ENCODE results near the gene CLSTN1. TPM values are rescaled to one million over a fixed set of nuclear protein-coding genes. Genes with fewer than 3 reads are reported as not detected.

Gene CLSTN1
- total and polyA plus RNA-seq, 2 of the 13 experiments (the other 11 are each of a cell fraction or from before 2014, with no cell fraction given) = 19.7 to 29.8 TPM

- TF ChIP-seq ZNF776 (CRISPR knock-in tag; IDR thresholded peaks at IDR 0.05) (no peak), RBM22 (optimal IDR thresholded peaks at IDR 0.05; ENCODE audit: low read length) (no peak), KDM5A (IDR thresholded peaks at IDR 0.05; ENCODE audit: borderline replicate concordance, low read length) (no peak), SMAD3 (CRISPR knock-in tag; IDR thresholded peaks at IDR 0.05) (no peak), RBFOX2 (IDR thresholded peaks at IDR 0.05; ENCODE audit: low read depth, low read length) (peak; percentile 40; the same call in 1 of the 2 replicates), BCLAF1 (IDR thresholded peaks at IDR 0.05) (no peak), HIVEP1 (CRISPR knock-in tag; IDR thresholded peaks at IDR 0.05) (no peak; the same call in 1 of the 2 replicates), CBX5 (CRISPR knock-in tag; IDR thresholded peaks at IDR 0.05; ENCODE audit: borderline replicate concordance) (no peak), ZBTB33 (CRISPR knock-in tag; IDR thresholded peaks at IDR 0.05) (peak; percentile 30; the same call in 1 of the 2 replicates), ZNF350 (CRISPR knock-in tag; IDR thresholded peaks at IDR 0.05; ENCODE audit: borderline replicate concordance, low read depth) (0 out of 2 replicates have a peak, but pooled peaks have one; percentile 18), SIX1 (CRISPR knock-in tag; IDR thresholded peaks at IDR 0.05; ENCODE audit: borderline replicate concordance) (no peak)
- TF ChIP-seq, protein P1, sequence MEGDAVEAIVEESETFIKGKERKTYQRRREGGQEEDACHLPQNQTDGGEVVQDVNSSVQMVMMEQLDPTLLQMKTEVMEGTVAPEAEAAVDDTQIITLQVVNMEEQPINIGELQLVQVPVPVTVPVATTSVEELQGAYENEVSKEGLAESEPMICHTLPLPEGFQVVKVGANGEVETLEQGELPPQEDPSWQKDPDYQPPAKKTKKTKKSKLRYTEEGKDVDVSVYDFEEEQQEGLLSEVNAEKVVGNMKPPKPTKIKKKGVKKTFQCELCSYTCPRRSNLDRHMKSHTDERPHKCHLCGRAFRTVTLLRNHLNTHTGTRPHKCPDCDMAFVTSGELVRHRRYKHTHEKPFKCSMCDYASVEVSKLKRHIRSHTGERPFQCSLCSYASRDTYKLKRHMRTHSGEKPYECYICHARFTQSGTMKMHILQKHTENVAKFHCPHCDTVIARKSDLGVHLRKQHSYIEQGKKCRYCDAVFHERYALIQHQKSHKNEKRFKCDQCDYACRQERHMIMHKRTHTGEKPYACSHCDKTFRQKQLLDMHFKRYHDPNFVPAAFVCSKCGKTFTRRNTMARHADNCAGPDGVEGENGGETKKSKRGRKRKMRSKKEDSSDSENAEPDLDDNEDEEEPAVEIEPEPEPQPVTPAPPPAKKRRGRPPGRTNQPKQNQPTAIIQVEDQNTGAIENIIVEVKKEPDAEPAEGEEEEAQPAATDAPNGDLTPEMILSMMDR (CRISPR knock-in tag; IDR thresholded peaks at IDR 0.05) = peak; percentile 64
- TF ChIP-seq, protein P2, sequence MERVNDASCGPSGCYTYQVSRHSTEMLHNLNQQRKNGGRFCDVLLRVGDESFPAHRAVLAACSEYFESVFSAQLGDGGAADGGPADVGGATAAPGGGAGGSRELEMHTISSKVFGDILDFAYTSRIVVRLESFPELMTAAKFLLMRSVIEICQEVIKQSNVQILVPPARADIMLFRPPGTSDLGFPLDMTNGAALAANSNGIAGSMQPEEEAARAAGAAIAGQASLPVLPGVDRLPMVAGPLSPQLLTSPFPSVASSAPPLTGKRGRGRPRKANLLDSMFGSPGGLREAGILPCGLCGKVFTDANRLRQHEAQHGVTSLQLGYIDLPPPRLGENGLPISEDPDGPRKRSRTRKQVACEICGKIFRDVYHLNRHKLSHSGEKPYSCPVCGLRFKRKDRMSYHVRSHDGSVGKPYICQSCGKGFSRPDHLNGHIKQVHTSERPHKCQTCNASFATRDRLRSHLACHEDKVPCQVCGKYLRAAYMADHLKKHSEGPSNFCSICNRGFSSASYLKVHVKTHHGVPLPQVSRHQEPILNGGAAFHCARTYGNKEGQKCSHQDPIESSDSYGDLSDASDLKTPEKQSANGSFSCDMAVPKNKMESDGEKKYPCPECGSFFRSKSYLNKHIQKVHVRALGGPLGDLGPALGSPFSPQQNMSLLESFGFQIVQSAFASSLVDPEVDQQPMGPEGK (CRISPR knock-in tag; IDR thresholded peaks at IDR 0.05) = 0 out of 2 replicates have a peak, but pooled peaks have one; percentile 38
- TF ChIP-seq, protein P3, sequence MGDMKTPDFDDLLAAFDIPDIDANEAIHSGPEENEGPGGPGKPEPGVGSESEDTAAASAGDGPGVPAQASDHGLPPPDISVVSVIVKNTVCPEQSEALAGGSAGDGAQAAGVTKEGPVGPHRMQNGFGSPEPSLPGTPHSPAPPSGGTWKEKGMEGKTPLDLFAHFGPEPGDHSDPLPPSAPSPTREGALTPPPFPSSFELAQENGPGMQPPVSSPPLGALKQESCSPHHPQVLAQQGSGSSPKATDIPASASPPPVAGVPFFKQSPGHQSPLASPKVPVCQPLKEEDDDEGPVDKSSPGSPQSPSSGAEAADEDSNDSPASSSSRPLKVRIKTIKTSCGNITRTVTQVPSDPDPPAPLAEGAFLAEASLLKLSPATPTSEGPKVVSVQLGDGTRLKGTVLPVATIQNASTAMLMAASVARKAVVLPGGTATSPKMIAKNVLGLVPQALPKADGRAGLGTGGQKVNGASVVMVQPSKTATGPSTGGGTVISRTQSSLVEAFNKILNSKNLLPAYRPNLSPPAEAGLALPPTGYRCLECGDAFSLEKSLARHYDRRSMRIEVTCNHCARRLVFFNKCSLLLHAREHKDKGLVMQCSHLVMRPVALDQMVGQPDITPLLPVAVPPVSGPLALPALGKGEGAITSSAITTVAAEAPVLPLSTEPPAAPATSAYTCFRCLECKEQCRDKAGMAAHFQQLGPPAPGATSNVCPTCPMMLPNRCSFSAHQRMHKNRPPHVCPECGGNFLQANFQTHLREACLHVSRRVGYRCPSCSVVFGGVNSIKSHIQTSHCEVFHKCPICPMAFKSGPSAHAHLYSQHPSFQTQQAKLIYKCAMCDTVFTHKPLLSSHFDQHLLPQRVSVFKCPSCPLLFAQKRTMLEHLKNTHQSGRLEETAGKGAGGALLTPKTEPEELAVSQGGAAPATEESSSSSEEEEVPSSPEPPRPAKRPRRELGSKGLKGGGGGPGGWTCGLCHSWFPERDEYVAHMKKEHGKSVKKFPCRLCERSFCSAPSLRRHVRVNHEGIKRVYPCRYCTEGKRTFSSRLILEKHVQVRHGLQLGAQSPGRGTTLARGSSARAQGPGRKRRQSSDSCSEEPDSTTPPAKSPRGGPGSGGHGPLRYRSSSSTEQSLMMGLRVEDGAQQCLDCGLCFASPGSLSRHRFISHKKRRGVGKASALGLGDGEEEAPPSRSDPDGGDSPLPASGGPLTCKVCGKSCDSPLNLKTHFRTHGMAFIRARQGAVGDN (CRISPR knock-in tag; IDR thresholded peaks at IDR 0.05) = peak; percentile 37
Measured at GRCh38 chr1:9721606-9722377, 102.0 kb downstream of the CLSTN1 start (continued).

Data from HepG2 (cell line).